Central memory CD4-positive, alpha-beta T cell (primary cell): ENCODE measurements around the gene ZNF492.
A peak's percentile ranks its signal among the peaks of the same experiment; 100 is the strongest.
"Not testable (repeated sequence)": the region's sequence is repeated elsewhere in the genome, so short reads cannot be mapped to it uniquely, and the experiment has no call there.

ENCODE experiments used
- DNase-seq: peaks from one replicate; pipeline ENCODE4 v3.0.0; 2022
- total RNA-seq, 3 experiments: gene quantifications; one replicate each; lab custom pipeline; 2026; lab: John Stamatoyannopoulos, UW

The ZNF492 gene
- total RNA-seq = 1.5 to 6.9 (median 4.1) reads per million in 3 experiments

DNA sequence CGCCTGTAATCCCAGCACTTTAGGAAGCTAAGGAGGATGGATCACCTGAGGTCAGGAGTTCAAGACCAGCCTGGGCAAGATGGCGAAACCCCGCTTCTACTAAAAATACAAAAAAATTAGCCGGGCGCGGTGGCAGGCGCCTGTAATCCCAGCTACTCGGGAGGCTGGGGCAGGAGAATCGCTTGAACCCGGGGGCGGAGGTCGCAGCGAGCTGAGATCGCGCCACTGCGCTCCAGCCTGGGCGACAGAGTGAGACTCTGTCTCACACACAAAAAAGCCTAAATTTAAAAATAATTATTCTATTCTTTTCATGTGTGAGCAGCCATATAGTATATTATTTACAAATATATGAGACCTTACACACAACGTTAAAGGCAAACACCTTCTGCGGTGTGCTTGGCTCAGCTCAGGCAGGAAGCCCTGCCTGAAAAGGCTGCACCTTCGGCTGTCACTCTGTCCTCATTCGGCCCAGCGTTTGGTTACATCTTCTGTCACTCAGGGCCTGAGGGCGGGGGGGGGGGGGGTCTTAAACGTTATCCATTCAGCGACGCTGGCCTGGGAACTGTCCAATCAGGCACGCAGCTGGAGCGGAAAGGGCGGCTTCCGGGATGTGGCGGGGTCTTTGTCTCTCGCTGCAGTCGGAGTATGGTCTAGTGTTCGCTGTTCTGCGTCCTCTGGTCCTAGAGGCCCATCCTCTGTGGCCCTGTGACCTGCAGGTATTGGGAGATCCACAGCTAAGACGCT, at the start of gene ZNF492:
ZNF492 (plus strand) TSS at position 619 of the 744 bp plus-strand sequence. CDS start 19,076 bp downstream, outside the sequence.
- DNase-seq = peak; percentile 76

GRCh38 chr19:22595422-22595821, 38.7 kb upstream of the ZNF492 start:
- DNase-seq = no peak

GRCh38 chr19:22595918-22596341, 38.2 kb upstream of the ZNF492 start:
- DNase-seq = no peak

DNA sequence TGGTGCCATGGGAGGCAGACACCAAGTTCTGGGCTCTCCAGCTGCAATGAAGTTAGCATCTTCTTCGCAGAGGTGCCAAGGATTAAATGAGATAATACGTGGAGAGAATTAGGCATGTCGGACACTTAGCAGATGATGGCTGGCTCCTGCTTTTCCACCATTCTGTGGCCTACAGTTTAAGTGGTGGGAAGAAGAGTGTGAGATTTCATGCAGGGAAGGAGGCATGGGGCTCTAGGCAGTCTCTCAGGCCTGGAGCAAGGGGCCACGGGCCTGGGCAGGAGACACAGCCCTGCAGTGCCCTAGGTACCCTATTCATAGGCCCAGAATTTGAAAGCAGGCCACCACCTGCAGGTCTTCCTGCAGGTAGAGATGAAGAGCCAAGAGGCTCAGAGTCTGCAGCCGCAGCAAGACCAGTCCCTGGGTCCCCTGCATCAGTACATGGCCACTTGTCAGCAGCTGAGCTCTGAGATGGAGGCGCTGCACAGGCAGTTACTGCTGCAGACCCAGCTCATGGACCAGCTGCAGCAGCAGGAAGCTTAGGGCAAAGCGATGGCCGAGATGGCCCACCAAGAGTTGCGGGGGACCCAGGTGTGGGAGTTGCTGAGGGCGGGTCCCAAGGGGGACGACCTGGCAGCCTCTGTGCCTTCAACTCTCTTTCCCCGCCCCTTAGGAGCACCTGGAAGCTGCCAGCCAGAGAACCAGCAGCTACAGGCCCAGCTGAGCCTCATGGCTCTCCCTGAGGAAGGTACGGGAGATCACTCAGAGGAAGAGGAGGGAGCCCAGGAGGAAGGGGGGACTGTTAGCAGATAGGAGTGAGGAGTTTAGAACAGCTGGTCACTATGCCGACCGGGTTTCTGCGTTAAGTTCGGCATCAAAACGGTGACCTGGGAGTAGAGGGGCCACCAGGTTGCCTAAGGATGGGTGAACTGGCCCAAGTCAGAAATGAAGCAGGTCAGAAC, 33.2 kb upstream of the ZNF492 start:
- DNase-seq = no peak

DNA sequence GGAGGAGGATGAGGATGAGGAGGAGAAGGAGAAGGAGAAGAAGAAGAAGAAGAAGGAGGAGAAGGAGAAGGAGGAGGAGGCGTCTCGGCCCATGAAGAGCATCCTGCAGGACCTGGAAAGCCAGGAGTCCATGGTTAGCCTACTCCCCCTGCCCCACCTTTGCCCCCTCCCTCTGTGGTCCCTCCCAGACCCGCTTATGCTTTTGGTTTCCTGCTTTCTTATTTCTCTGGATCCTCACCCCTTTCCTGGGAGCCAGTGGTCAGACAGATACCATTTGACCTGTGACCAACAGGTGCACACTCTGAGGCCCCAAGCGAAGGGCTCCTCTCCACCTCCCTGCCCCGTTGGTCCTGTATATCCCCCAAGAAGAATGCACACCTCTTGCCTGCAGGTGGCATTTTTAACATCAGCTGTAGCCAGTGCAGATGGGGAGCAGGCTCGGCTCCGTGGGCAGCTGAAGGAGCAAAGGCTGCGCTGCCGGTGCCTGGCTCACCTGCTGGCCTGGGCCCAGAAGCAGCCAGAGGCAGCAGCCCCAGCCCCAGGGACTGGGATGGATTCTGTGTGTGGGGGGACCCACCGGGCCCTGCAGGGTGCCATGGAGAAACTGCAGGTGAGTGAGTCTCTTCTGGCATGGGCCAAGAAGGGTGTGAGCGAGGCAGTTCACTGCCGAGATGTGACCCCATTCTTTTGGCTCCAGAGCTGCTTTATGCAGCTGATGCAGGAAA, 32.1 kb upstream of the ZNF492 start:
- no peak for DNase-seq

GRCh38 chr19:22602631-22603272, 31.4 kb upstream of the ZNF492 start:
- no peak for DNase-seq

DNA sequence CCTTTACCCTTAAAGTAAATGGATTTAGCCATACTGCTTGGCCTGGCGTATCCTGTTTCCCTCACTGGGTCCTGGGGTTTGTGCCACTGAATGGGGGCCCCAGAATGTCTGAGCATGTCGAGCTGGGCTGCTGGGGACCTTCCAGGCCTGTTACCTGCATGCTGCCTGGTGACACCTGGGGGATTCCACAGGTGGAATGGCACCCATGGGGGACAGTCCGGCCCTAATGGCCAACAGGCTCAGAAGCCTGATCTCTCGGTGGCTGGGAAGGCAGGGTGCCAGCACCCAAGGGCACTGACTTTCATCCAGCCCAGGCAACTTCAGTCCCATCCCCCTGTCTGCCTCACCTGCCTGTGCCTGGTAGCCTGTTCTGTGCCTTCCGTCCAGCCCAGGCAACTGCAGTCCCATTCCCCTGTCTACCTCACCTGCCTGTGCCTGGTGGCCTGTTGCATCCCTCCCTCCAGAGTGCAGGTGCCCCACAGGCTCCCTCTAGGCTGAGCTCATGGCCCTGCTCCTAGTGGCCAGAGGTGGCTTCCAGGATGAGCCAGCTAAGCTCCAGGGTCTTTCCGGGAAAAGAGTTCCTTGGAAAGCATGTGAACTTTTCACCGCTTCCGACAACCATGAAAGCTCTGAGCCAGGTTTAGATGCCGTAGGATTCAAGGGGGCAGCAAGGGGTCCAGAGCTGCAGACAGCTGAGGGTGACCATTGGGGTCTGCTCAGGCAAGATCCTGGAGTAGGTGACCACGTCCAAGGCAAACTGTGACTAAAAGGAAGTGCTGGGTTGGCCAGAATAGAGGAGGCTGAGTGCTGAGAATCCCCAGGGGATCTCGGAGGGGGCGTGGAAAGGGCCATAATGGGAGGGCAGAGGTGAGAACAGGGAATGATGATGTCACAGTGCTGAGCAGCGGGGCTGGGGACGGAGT, 30.3 kb upstream of the ZNF492 start:
- no peak for DNase-seq

DNA sequence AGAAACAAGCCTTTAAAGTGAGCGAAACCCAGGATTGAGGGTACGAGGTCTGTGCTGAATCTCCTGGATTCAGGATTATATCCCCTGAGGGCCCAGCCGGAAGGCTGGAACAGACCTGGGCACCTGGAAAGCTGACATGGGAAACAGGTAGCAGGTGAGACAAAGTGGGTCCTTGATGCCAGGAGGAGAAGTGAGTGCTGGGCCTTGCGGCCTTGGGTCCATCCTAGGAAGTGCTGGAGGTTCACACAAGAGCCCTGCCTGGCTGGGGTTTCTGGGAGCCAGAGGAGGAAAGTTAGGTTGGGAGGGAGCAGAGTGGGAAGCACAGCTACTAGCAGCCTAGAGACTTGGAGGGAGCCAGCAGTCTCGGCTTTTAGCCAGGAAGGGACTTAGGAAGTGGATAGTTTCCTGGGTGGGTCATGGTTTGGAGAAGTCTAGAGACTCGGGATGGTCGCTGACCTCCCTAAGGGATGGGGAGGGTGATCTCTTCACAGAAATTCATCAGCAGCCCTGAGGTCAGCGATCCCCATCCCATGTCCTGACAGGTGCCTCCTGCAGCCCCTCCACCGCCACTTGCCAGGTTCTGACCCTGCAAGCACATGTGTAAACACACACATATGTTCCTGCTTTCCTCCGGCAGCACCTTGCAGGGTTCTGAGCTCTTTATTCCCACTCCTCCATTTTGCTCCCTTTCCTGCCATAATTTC, 29.4 kb upstream of the ZNF492 start:
- DNase-seq = no peak

DNA sequence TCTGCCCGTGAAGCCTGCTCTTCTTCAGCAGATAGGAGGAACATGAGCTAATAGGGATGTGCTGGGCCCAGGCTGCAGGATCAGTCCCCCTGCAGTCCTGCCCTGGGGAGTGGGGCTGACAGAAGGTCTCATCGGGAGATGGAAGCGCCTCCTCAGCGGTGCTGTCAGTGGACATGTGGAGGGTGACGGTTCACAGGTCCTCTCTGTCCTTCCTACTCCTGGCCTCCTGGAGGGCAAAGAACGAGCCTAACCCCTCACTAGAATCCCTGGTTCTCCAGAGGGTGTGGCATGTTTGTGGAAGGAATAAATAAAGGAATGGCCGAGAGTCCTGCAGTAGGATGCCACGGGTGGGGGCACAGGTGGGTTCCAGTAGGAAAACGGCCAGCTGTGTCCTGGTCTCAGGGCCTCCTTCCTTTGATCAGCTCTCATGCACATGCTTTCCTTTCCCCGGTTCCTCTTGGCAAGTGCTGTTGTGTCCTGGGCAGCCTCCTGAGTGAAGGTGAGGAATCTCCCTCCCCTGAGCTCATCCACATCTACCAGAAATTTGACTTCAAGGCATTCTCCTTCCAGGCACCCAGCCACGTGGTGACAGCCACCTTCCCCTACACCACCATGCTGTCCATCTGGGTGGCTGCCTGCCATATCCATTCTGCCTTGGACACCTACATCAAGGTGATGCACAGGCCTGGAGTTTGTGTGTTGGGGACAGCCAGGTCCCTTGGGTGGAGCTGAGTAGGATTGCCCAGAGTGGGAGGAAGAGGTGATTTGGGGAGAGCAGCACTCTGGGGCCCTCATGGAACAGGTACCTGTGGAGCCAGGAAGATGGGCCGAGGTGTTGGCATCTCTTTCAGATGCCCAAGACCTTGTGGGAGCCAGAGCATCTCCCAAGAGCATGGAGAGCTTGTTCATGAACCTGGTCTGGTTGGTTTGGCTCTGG, 28.6 kb upstream of the ZNF492 start:
- DNase-seq = no peak

DNA sequence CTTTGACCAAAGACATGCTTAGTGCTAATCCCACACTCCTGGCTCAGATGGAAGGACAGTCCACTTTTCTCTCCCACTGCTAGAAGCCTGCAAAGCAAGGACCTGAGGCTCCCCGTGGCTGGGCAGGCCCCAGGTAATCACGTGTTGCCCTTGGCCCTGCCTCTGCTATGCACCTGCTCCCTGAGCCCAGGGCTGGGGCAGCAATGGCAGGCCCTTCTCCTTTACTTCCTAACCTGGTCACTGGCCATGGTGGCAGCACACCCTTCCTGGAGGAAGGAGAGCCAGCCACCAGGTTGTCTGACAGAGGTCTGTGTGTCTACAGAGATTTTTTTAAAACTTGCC, 27.9 kb upstream of the ZNF492 start:
- no peak for DNase-seq

DNA sequence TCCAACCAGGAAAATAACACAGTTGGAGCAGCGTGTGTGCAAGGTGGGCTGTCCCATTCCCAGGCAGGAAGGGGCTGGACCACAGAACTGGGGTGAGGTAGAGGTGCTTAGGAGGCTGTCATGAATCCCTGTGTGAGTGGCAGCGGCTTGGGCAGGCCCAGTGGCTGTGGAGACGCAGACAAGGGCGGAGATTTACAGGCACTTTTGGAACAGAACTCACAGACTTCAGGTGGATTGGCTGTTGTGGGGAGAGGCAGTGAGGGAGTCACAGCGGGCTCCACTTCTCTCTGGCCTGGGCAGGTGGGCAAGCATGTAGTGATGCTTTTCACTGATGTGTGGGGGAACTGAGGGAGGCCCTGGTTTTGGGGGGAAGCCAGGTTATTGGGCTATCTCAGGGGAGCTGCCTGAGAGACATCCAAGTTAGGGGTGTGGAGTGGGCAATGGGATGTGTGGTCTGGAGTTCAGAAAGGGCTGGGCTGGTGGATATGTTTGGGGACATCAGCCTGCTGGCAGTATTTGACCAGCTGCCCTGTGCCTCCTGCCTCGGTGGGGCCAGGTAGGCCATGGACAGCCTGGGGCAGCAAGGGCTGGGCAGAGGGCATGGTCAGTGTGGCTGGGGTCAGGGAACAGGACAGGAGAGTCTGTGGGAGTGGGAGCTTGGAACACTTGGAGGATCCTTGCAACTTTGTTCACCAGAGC, 27.0 kb upstream of the ZNF492 start:
- DNase-seq = no peak

- no peak for DNase-seq
These were observed 26.3 kb upstream of the ZNF492 start for GRCh38 chr19:22607653-22608430.

DNA sequence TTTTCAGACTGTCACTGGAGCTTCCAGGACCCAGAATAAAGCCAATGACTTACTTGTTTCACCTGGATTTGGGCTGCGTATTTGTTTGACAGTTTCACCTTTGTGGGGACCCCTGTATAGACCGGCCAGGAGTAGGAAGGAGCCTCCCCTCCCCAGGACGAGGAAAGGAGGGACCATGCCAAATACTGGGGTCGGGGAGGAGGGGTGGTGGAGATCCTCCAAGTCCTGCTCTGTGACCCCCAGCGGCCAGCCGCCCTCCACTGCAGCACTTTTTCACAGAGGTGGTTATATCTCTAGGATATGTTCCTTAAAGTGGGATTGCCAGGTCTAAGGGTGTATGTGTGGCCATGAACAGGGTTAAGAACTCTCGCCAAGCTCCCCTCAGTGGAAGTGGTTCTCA, 25.7 kb upstream of the ZNF492 start:
- DNase-seq = no peak

GRCh38 chr19:22609630-22610029, 24.5 kb upstream of the ZNF492 start:
- no peak for DNase-seq

DNA sequence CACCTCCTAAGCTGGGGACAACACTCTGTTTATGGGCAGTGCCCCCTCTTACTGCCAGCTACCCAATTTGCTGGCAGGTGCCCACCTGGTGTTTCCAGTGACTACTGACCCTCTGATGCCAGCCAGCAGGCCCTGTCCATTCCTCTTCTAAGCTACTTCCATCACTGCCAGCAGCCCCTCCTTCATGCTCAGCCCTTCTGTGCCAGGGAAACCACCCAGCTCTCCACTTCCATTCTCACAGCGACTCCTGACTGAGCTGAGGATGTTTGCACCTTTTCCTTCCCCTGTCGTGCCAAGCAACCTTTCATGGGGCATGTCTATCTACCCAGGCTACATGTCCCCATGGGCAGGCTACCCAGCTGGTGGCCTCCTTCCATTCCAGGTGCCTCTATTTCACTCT, 24.0 kb upstream of the ZNF492 start:
- no peak for DNase-seq

DNA sequence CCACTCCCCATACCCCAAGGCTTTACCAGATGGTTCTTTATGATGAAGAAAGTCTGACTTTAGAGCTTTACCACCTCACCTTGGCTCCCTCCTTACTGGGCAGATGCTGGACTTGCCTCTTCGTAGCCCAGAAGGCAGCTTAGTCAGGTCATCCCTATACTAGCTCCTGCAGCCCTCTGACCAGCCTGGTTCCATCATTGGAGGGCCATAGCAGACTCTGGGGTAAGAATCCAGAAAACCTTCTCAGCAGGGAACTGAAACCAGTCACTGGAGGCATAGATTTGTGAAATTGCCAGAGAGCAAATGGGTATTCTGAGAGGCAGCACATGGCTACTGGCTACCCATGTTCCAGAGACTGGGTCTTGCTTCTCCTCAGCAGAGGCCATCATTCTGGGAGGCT, 21.8 kb upstream of the ZNF492 start:
- DNase-seq = no peak

GRCh38 chr19:22616659-22617058, 17.5 kb upstream of the ZNF492 start:
- no peak for DNase-seq

- not testable (repeated sequence) for DNase-seq
These were observed 16.9 kb upstream of the ZNF492 start for GRCh38 chr19:22617181-22617580.
